ENCODE measurements around the gene UPK1B.

UPK1B gene

DNA sequence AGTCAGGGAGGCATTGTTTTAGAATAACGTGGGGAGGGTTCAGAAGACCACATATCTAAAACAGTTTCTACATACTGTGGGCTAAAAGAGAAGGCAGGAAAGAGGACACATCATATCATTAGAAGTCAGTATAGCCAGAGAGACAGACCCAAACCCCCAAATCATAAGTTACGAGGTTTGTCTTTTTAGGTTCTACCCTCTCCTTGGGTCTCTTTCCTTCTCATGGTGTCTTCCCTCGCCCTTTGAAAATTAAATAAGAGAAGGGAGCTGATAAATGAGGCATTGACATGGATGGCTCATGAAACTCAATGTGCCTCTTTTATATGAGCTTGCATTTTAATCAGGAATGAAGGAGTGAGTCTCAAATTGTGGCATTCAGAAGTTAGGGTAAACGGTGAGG is 3.4 kb downstream of the UPK1B start:
- no peak for DNase-seq (ENCODE audit: low spot score)

DNA sequence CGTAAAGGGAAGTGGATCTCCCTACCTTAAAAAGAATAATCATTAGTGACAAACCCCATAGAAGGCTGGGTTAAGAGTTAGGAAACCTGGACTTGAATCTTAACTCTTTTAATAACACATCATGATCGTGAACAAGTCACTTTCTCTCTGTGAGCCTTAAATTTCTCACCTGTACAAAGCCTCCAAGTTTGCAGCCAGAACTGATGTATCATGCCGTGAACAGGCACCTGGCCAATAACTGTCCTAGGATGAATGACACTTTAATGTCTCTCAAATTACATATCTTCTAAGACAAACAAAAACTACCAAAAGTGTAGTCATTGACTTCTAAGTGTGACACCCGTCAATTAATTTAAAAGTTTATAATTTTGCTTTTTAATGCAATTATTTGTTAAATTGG is 3.9 kb downstream of the UPK1B start:
- DNase-seq (ENCODE audit: low spot score), result no peak

DNA sequence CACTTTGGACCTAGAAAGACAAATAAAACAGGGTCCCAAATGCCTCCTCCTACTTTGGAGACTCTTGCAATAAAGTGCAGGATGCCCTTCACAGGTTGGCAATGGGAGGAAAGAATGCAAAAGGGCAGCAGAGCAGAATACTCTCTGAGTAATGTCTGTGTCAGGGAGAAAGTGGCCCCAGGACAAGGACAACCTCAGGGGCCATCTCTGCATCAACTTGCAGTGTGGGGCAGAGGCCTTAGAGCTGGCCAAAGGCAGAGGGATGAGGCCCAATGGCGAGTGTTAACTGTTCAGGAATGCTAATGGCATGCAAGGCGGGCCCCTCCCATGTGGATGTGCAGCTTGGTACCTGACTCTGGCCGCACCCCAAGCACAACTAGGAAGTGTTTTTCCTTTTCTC is 8.4 kb downstream of the UPK1B start:
- no peak for DNase-seq (ENCODE audit: low spot score)

DNA sequence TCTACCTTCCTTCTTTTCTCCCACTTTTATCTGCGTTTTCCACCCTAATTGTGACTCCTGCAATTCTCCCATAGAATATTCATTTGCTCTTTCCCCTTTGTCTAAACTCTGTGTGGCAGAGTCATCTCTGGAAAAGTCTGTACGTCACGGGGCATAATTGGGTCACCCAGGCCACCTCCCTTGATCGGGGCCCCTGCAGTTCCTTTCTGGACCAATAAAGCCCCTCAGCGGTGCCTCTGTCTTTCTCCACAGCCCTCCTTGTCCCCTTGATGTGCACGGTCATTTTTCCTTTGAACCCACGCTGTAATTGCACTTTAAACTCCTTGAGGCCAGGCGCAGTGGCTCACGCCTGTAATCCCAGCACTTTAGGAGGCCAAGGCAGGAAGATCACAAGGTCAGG is 10.7 kb downstream of the UPK1B start:
- DNase-seq (ENCODE audit: low spot score), result no peak

DNA sequence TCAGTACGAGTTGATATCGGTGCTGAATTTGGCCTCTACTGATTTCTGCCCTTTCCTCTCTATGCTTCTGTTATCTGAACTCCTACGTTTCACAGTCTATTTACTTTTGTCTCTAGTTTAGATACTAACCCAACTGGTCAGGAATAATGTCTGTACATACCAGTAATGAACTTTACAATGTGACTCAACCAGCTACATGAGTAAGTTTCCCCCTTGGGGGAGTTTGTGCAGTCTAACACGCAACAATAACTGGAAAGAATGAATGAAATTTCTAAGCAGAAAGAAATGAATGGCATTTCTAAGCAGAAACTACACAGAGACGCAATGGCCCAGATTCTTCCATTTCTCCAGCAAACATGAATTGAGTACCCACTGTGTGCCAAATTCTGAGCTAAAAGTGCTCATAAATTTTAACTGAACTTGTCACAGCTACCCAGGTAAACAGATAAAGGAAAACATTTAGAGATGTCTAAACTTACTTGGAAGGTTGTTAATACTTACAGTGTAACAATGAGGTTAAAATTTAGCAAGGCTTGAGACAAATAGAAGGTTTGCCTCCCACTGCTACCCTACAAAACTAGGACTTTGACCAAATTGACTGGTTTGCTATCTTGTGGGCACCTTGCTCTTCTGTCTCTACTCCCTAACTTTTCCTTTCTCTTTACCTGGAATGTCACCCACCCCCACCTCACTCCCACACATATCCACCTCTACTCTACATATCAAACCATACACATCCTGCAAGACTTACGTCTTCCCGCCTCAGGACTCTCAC is 11.6 kb downstream of the UPK1B start:
- no peak for DNase-seq (ENCODE audit: low spot score)

DNA sequence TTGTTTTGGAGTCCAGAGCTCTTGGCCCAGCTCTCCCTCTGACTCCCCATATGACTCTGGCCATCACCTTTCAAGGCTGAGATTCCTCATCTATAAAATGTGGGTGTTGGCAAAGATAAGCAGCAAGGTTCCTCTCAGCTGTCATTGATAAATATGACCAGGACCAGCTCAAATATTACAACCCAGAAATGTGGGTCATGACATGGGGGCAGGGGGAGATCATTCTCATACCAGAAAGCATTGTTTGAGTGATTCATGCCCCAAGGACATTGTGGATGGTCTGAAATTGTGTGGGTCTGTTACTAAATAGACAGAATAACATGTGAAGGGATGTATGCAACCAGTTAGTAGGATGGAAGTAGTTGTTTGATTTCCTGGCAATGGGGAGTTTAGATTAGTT is 13.9 kb downstream of the UPK1B start:
- no peak for DNase-seq (ENCODE audit: low spot score)

DNA sequence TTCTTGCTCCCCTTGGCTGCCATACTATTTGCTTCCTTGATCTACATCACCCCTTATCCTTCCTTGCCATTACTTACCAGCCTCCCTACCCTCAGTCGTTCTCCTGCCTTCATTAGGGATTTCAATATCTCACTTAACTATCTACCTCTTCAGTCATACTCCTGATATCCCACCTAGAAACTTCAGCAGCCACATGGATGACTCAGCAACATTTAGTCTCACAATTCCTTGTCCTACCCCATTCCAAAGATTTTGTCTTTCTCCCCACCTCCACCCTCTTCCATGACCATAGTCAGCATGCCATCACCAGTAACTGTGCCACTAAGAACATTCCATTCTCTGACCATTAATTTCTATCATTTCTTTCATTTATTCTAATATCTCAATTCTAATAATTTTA is 18.4 kb downstream of the UPK1B start:
- no peak for DNase-seq (ENCODE audit: low spot score)

DNA sequence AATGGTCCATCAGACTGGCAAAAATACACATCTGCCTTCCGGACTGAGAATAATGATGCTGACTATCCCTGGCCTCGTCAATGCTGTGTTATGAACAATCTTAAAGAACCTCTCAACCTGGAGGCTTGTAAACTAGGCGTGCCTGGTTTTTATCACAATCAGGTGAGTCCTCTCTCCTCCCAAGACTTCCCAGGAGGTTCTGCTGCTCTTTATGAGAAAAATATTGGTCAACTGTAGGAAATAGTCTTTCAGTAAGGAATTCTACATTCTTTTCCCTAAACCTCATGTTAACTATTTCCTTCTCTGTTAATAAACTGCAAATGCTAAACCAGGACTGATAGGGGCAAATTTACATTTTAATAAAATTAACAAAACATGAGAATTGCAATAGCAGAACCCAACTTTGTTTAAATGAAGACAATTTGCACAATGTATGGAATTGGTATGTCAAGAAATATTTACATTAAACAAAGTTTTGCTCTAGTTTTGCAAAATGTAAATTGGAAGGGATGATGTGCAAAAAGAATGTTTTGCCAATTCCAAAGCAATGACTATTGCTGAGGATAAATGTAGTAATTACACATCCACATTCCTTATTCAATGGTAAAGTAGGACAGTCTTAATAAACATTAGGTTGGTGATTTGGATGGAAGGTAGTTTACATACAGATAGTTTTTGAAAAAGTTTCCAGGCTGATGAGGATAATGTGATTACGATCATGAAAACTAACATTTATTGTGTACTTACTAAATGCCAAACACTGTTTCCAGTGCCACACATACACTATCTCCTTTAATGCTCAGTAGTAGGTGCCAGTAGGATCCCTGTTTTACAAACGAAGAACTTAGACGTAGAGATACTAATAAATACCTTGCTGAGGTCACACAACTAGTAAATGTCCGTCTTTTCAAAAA is 21.1 kb downstream of the UPK1B start:
- no peak for DNase-seq (ENCODE audit: low spot score)

DNA sequence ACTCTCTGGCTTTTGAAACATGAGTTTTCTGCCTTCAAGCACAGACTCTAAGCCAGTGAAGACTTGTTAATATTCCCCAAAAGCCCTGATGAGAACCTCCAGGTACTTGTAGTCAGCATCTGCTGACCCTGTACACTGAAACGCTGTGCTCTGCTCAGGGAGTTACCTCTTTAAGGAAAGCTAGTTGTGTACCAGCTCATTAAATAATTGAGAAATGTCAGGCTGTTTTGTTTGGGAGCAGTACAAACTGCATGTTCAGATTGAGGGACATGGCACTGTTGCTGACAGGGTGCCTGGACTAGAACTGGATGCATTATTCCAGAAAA is 21.7 kb downstream of the UPK1B start:
- DNase-seq (ENCODE audit: low spot score), result no peak

DNA sequence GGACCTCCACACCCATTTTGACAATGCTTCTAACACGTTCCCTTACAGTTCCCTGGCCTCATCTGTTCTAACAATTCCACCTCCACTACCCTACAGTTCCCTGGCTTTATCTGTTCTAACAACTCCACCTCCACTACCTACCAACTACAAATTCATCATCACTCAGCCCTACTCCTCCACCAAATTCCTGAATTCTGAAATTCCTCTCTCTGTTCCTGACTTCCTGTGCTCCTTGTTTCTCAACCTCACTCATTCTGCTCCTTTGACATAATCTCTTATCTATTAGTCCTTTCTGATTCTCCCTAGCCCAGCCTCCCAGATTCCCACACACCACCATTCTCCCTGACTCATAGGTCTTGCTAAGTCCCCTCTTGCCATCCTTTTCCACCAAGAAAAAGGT is 22.5 kb downstream of the UPK1B start:
- no peak for DNase-seq (ENCODE audit: low spot score)

DNA sequence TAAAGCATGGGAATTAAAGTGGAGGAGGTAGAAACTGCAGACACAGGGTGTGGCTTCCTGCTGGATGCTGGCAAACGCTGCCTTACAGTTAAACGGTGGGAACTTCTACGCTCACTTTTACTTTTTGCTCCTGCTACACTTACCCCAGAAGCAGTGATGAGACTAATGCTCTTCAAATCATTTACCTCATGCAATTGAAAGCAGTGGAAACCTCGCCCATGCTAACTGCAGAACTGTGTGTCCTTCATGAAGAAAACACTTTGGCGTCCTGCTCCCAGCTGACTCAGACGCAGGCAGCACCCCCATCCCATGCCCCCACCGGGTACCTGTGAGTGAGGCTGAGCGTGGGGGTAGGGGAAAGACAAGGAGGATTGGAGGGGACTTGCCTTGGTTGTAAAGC is 31.8 kb downstream of the UPK1B start:
- no peak for DNase-seq (ENCODE audit: low spot score)

DNA sequence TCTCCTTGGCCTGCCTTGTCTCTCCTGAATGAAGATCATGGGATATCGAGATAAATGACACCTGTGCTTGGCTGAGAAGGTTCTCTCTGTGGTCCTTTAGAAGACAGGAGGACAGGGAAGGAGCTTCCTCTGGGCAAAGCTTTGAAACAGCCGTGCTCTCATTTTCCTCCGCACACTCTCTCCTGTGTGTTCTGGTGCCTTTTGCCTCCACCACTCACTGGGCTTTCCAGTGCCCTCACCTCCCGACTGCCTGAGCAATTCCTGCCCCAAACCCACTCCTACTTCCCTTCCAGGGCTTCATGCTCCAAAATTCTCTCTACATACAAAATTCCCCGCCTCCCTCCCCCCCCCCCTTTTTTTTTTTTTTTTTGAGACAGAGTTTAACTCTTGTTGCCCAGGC is 32.3 kb downstream of the UPK1B start:
- DNase-seq (ENCODE audit: low spot score), result no peak

DNA sequence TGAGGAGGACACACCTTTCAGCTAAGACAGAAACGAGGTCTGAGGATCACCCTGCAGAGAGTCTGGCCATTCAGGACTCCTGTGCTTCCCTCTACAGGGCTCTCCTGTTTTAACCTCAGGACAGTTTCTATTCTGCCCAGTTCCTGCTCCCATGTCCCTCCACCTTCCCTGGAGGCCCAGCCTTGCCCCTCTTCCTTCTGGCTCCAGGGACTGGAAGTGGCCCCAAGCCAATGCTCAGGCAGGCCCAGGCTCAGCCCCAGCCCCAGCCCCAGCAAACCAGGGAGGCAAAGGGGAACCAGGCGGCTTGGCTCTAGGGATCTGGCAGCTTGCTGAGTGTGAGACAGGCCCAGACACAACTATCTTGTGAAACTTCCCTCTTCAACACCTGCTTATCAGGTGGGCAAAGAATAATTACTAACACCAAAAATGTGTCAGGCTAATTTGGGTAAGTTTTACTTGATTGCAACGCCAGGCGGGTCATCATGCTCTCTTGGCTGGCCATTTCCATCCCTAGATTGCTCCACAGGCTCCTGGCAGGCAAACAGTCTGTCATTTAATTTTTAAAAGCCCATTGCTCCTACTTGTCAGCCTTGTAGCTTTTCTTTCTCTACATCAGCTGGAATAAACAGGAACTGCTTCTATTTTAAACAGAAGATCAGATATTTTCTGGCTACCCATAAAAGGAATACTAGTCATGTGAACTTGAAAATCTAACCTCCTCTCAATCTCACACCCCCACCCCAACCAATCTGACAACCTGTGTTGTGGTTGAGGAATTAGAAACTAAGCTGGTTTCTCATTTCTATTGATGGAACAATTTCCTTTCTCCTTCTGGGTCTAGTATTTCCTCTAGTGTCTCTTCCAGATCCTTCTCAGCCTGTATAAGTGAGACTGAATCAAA is 33.5 kb downstream of the UPK1B start:
- DNase-seq (ENCODE audit: low spot score), result no peak

DNA sequence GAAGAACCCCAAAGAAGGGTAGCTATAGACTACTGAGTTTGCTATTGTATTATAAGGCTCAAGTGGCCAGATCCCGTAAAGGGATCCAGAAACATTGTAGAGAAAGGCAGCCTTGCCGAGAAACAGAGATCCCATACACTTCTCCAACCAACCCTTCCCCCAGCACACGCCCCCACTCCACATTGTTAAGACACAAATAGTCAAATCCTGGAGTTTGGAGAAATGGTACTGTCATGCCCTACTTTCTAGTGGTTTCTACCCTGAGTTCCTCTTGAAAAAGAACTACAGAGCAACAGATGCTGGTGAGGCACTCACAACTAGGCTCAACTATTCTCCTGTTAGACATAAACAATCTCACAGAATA is 34.1 kb downstream of the UPK1B start:
- DNase-seq (ENCODE audit: low spot score), result no peak

DNA sequence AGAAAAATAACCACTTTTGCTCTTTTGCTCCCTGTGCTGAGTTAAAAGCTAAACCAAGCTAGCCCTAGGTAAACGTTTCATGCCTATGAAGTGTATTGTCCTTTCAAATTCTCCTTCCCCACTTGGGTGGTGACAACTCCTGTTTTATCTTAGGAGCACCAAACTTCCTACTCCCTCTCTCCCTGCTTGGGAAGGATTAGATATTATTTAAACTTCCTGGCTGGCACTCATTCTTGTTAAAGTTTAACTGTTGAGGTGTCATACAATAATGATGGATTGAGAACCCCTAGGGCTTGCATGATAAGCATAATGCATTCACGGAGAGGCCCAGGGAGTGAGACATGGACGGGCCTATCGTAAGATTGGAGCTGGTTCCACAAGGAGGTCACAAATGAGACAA is 37.8 kb downstream of the UPK1B start:
- DNase-seq (ENCODE audit: low spot score), result no peak

DNA sequence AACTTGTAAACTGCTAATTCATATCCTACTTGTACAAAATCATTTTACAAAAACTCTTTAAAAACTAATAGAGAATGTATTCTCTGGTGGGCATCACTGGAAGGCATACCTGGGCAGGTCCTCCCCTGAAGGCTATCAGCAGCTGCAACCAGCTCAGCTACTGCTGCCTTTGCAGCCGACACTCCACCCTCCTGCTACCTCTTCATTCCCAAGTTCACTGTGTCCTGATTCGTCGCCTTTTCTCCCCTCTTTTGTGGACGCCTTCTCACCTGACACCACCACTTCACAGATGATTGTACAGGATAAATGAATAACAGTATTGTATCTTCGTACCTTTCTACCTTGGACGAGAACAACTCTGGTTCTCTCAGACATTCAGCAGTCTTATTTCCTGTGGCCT is 38.4 kb downstream of the UPK1B start:
- DNase-seq (ENCODE audit: low spot score), result no peak

DNA sequence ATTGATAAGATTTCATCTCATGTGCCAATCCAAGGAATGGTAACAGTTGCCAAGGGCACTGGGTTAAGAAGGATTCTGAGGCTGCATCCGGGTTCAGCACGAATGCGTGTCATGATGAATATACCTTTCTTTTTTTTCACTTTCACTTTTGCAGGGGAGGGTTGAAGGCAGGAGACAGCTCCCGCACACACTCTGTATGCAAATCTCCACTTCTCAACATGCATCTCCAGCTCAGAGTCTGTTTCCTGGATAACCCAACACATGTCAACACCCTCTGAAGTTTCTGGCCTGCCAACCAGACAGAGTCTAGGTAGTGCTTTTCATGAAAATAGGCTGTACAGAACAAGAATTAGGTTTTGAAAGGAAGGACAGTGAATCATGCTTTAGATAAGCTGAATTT is 45.7 kb downstream of the UPK1B start:
- peak; percentile 50 for DNase-seq (ENCODE audit: low spot score)

DNA sequence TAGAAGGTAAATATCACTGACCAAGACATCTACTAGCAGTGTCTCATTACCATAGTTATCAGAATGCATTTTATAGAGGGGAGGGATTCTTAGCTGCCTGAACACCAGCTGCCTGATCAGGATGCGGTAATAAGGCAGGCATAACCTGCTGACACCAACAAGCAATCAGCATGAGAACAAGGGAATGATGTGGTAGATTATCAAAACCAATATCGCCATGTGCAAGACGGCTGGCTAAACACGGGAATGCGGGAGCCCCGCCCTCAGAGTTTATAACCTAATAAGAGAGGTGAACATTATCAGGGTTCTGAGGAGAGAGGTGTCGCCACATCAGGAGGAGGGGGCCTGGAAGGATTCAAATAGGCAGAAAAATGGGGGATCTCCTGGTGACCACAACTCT is 46.8 kb downstream of the UPK1B start:
- no peak for DNase-seq (ENCODE audit: low spot score)

DNA sequence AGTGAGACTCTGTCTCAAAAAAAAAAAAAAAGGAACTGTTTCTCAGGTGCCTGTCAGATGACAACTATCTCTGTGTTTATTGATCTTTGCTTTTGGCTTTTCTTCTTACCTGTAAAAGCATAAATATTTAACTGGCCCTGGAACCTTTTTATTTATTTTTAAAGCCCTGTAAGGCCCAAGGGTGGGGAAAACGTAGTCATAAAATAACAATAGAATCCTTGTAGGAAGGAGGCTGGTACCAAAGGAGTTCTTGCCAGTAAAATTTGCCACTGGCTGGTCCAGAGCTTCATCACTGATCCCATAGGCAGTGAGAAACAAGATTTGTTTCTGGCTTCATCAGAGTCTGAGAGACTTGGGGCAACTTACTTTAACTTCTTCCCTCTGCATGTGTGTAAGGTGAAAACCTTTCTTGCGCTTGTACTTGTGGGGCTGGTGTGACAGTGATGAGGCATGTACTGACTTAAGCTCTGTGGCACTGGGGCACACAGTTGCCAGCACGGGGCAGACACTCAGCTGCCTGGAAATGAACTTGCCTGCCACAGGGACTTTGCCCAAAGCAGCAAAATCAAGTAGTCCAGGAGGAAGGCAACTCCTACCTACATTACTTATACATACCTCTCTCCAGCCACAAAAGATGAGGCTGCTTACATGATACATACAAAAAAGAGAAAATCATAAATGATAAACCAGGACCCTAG is 47.7 kb downstream of the UPK1B start:
- DNase-seq (ENCODE audit: low spot score), result no peak

DNA sequence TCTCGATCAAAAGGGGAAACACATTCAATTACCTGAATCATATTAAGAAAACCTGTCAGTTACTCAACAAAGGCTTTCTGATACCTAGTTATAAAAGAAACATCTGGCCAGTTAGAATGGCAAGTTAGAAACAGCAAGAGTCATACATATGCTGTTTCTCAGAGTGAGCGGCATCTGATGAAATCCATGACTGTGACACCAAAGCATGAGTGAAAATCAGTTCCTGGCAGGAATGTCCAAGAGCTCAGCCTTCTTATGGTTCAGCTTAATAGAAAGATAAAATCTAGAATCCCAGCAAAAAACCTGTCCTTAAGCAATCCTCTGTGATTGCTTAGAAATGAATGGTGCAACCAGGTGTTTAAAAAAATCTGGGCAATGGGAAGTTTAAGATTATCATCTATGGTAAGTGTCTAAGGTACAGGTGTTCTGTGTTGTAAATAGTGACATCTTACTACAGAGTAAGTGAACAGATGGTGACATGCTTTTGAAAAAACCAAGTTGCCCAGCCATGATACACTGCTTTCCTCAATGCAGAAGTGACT is 48.5 kb downstream of the UPK1B start:
- no peak for DNase-seq (ENCODE audit: low spot score)

DNA sequence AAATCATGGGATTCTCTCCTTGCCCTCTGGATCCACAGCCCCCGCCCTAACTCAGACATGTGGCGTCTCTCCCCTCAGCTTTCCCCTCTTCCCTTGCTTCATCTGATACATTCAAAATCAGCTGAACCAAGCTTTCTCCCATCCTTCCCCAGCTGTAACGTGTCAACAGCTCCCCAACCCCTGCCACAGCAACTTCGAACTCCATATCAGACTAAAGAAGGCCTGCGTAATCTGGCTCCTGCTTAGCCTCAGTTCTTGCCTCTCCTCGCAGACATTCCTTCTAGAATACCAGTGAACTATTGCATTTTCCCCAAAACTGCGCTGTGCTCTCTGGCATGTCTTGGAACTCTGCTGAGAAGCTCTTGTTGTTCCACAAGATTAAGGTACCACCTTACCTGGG is 49.0 kb downstream of the UPK1B start:
- DNase-seq (ENCODE audit: low spot score), result no peak

DNA sequence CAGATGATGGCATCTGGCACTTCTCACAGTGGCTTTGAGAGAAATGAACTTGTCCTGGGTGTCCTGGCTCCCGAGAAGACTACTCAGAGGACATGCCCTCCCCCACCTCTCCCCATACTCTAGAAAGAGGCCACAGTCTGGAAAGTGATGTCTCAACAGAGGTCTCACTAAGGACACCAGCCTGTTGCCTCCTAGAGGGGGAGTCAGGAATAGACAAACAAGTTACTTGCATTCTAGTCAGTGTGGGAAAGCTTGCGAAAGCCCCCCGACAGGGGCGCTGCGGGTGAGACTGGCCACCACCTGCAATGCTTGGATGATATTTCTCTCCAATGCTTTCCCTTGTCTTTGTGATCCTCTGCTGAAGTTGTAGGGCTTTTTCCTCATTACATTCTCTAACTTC is 50.1 kb downstream of the UPK1B start:
- DNase-seq (ENCODE audit: low spot score), result no peak
